Activated B cell treated with CpG ODN at 0.5 μM for 24 hours (primary cell): ENCODE measurements around the gene TBC1D8B. TPM values are rescaled to one million over a fixed set of nuclear protein-coding genes. Genes with fewer than 3 reads are reported as not detected.

Source experiments
- ATAC-seq: fragments of 200-7000 bp; cut with Tn5 transposase; one replicate; pipeline ENCODE4 v1.10.0; 2021; ENCODE audit warnings: low read depth, mild to moderate bottlenecking, moderate library complexity
- CTCF ChIA-PET: fragments of 350-600 bp; sonication (Branson Sonifier 250); formaldehyde crosslinking; loops from one replicate; lab custom pipeline; 2021; ENCODE audit warnings: antibody characterized with exemption; lab: Charles Lee
- POLR2A ChIA-PET: fragments of 350-600 bp; sonication (Branson Sonifier 250); formaldehyde crosslinking; loops from one replicate; lab custom pipeline; 2021; ENCODE audit warnings: antibody characterized with exemption; lab: Charles Lee
- DNase-seq: peaks from one replicate; pipeline ENCODE4 v3.0.0; 2022
- H3K27ac Mint-ChIP-seq: one replicate; pipeline ENCODE4 v1.8.0; 2020; ENCODE audit warnings: mixed read lengths
- H3K27me3 Mint-ChIP-seq: one replicate; pipeline ENCODE4 v1.8.0; 2021; ENCODE audit warnings: mixed read lengths
- H3K36me3 Mint-ChIP-seq: one replicate; pipeline ENCODE4 v1.8.0; 2021; ENCODE audit warnings: low read depth, mixed read lengths
- H3K4me1 Mint-ChIP-seq: one replicate; pipeline ENCODE4 v1.8.0; 2021; ENCODE audit warnings: mixed read lengths
- H3K4me3 Mint-ChIP-seq: one replicate; pipeline ENCODE4 v1.8.0; 2020; ENCODE audit warnings: mild to moderate bottlenecking, mixed read lengths
- H3K9me3 Mint-ChIP-seq: one replicate; pipeline ENCODE4 v1.8.0; 2020; ENCODE audit warnings: mixed read lengths
- intact Hi-C: fragments of 100-400 bp; cut with micrococcal nuclease; formaldehyde crosslinking; loops from one replicate; pipeline ENCODE4 v1.15.1; 2024
- total RNA-seq: library from RNA; stranded (reverse); gene quantifications from 2 replicates; pipeline ENCODE4 v1.2.3, GENCODE V29; 2022
- TF ChIP-seq, protein P1 (sequence below): fragments of 200-600 bp; IDR thresholded peaks from one replicate; pipeline ENCODE4 v1.8.0; 2022; ENCODE audit warnings: antibody characterized with exemption, mild to moderate bottlenecking

Gene TBC1D8B
- total RNA-seq, 1 donor from 2014 or later: 8.4 TPM

DNA sequence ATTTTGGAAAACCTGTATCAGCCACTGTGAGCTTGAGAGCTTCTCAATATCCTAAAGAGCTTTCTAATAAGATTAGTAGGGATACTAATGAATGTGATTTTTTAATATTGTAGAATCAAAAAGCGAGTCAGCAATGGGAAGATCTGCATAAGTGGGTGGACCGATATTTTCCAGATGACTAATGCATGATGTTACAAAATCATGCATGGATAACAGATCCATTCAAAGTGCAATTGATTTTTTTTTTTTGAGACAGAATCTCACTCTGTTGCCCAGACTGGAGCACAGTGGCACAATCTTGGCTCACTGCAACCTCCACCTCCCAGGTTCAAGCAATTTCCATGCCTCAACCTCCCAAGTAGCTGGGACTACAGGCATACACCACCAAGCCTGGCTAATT lies 110.4 kb downstream of the TBC1D8B start:
- Mint-ChIP-seq H3K4me3 (no peak overlapping the region), H3K9me3 (no peaks in the 10 kb centered on the region), H3K27ac (no peak overlapping the region), H3K27me3 (peaks cover 13% of the 10 kb centered on the region), H3K36me3 (no peaks in the 10 kb centered on the region), H3K4me1 (no peaks in the 10 kb centered on the region)
- ChIA-PET POLR2A (no interaction called here), CTCF (no interaction called here)
- TF ChIP-seq, protein P1, sequence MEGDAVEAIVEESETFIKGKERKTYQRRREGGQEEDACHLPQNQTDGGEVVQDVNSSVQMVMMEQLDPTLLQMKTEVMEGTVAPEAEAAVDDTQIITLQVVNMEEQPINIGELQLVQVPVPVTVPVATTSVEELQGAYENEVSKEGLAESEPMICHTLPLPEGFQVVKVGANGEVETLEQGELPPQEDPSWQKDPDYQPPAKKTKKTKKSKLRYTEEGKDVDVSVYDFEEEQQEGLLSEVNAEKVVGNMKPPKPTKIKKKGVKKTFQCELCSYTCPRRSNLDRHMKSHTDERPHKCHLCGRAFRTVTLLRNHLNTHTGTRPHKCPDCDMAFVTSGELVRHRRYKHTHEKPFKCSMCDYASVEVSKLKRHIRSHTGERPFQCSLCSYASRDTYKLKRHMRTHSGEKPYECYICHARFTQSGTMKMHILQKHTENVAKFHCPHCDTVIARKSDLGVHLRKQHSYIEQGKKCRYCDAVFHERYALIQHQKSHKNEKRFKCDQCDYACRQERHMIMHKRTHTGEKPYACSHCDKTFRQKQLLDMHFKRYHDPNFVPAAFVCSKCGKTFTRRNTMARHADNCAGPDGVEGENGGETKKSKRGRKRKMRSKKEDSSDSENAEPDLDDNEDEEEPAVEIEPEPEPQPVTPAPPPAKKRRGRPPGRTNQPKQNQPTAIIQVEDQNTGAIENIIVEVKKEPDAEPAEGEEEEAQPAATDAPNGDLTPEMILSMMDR: no peak
- DNase-seq (no peak), ATAC-seq (no peak)
- intact Hi-C loops: no loop called here

DNA sequence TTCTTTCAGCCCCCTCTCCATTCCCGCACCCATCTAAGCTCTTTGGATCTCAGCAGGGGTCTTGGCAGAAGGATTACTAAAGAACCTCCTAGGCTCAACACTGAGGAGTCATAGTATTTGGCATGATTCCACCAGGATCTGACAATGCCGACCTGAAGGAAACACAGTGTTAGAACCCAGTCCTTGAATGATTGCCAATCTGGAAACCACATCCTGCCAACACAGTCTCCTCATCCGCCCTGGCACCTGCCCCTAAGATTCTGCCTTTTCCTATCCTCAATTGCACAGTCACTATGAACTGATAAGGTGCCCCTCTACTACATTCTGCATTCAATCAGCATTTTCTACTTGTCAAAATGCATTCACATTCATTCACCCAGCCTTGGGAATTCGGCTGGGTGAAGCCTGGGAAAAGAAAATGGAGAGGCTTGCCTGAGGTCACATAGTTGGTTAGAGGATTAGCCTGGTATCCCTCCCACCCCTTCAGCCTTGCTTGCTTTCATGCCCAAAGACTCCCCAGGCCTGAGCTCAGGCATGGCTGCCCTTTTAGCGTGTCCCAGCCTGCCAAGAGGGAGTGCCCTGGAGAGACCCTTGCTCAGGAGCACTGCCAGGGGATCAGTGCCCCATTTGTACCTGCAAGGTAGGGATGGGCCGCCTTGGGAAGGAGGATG lies 115.5 kb downstream of the TBC1D8B start:
- TF ChIP-seq, protein P1: no peak
- DNase-seq (no peak), ATAC-seq (no peak)
- H3K9me3 Mint-ChIP-seq: no peaks in the 10 kb centered on the region
- CTCF ChIA-PET: no interaction called here
- POLR2A ChIA-PET: no interaction called here
- H3K27ac Mint-ChIP-seq: no peak overlapping the region
- H3K36me3 Mint-ChIP-seq: no peaks in the 10 kb centered on the region
- H3K27me3 Mint-ChIP-seq: peaks cover 9% of the 10 kb centered on the region
- no peak overlapping the region for H3K4me3 Mint-ChIP-seq
- intact Hi-C loops: no loop called here
- H3K4me1 Mint-ChIP-seq: no peaks in the 10 kb centered on the region

DNA sequence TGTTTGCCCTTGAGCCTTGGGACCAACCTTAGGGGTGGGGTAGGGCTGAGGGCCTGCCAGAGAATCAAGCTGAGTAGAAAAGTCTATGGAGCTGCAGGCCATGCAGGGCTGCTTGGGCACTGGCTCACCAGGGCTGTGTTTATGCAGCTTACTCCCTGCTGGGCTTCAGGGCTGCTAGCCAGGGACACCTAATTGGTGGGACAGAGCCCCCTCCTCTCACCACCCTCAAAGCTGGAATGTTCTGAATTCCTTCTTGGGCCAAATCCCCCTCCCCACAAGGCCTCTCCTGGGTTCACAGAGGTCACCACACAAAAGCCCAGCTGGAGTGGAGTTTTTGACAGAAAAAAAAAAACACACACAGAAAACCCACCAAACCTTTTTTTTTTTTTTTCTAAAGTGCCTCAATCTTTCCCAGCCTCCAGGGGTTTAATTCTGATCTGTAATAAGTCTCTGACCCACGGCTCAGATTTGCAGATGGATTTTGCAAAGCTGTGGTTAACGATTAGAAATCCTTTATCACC lies 117.5 kb downstream of the TBC1D8B start, which contains the start of gene CLDN2:
Gene CLDN2 (plus strand): TSS at position 471 of the 521 bp plus-strand sequence. CDS start 7,827 bp downstream, outside the sequence.
- no peak within 1 kb of the TSS for H3K4me3 Mint-ChIP-seq
- H3K27me3 Mint-ChIP-seq: peaks cover 9% of the 10 kb centered on the region
- H3K9me3 Mint-ChIP-seq: no peaks in the 10 kb centered on the region
- TF ChIP-seq, protein P1: no peak
- intact Hi-C loops: no loop called here
- H3K27ac Mint-ChIP-seq: no peak within 1 kb of the TSS
- POLR2A ChIA-PET: no interaction called here
- CTCF ChIA-PET: no interaction called here
- DNase-seq (no peak), ATAC-seq (no peak)
- H3K4me1 Mint-ChIP-seq: no peaks in the 10 kb centered on the region
- H3K36me3 Mint-ChIP-seq: no peaks in the 10 kb centered on the region

DNA sequence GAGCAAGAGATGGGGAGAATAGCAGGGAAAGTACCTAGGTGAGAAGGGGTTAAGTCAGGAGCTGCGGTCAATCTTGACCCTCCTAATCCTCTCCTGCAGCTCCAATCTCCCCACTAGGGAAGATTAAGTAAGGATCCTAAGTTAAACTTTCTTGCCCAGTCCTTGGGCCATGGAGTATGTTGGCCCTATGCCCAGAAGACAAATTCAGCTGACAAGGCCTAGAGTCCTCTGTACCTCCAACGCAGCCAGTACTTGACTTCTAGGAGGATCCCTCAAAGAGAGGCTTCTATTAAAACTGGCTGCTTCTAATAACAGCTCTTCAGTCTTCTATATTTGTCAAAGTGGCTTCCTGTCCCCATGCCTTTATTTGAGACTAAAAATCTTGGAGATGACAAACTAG lies 119.2 kb downstream of the TBC1D8B start:
- intact Hi-C loops: no loop called here
- Mint-ChIP-seq H3K36me3 (no peaks in the 10 kb centered on the region), H3K27ac (no peak overlapping the region), H3K9me3 (no peaks in the 10 kb centered on the region), H3K27me3 (peaks cover 5% of the 10 kb centered on the region), H3K4me3 (no peak overlapping the region), H3K4me1 (no peaks in the 10 kb centered on the region)
- POLR2A ChIA-PET: no interaction called here
- CTCF ChIA-PET: no interaction called here
- no peak for ATAC-seq
- DNase-seq: no peak
- TF ChIP-seq, protein P1: no peak

Other genes starting within 250 kb of the TBC1D8B start
- gene RADX, start 190.7 kb upstream of the TBC1D8B start, total RNA-seq: 8.5 and 10.9 TPM in 2 replicates
- gene RNF128, start 76.0 kb upstream of the TBC1D8B start, total RNA-seq: not detected in 2 replicates
- gene RIPPLY1, start 100.7 kb downstream of the TBC1D8B start, total RNA-seq: not detected in 2 replicates
- gene CLDN2, start 117.7 kb downstream of the TBC1D8B start, total RNA-seq: not detected in 2 replicates
- gene MORC4, start 197.5 kb downstream of the TBC1D8B start, total RNA-seq: 3.7 and 4.1 TPM in 2 replicates